HepG2 (cell line): ENCODE results near the gene GON4L. TPM values are rescaled to one million over a fixed set of nuclear protein-coding genes. Genes with fewer than 3 reads are reported as not detected.

ENCODE experiments used
- ATAC-seq: fragments of 200-7000 bp; cut with Tn5 transposase; 3 replicates; pipeline ENCODE4 v1.9.1; 2020; ENCODE audit warnings: mild to moderate bottlenecking, moderate library complexity
- BruUV-seq: library from RNA; stranded (reverse); fragments of 400-500 nt; replicated peaks from 2 replicates; lab custom pipeline; 2021; lab: Mats Ljungman, UMichigan
- CTCF ChIA-PET: fragments of 300-600 bp; formaldehyde crosslinking; extraction: SDS; loops from one replicate; lab custom pipeline; 2021; ENCODE audit warnings: low total read pairs, inconsistent platforms, low intra/inter-chr PET ratio; lab: Yijun Ruan, JAX
- POLR2A ChIA-PET: fragments of 350-600 bp; sonication (Branson Sonifier 250); formaldehyde crosslinking; loops from one replicate; lab custom pipeline; 2020; ENCODE audit warnings: antibody characterized with exemption, inconsistent platforms; lab: Yijun Ruan, JAX
- DNase-seq: peaks from one replicate; pipeline ENCODE4 v3.0.0-alpha.2; 2015; ENCODE audit warnings: low spot score
- FAIRE-seq: peaks from 3 replicates; lab custom pipeline; 2011; peaks lifted over from hg19 to GRCh38; lab: Jason Lieb, UNC
- H2AFZ ChIP-seq: one replicate; pipeline ENCODE4 v1.6.1; 2011; ENCODE audit warnings: low read length, inconsistent platforms
- H3K27ac ChIP-seq: fragments of 300-600 bp; 3 replicates; pipeline ENCODE4 v1.8.0; 2011; ENCODE audit warnings: mixed run types, mild to moderate bottlenecking, mixed read lengths, low read length, inconsistent platforms; ENCODE audit not compliant: insufficient read depth; ENCODE audit errors: extremely low read length
- H3K27me3 ChIP-seq, 2 experiments: fragments of 200-600 bp in 1 of 2; 2 replicates in 1 of 2; 3 replicates in 1 of 2; pipeline versions ENCODE4 v1.6.0 to v1.8.0; 2011; ENCODE audit warnings: low read length in 2 of 2, mild to moderate bottlenecking in 2 of 2, moderate library complexity in 2 of 2, inconsistent platforms in 1 of 2; ENCODE audit not compliant: insufficient read depth in 2 of 2, control insufficient read depth in 1 of 2
- H3K36me3 ChIP-seq, 2 experiments: fragments of 200-600 bp in 1 of 2; replicated peaks in 1 of 2; 2 replicates in 1 of 2; 3 replicates in 1 of 2; pipeline versions ENCODE4 v1.5.1 to v1.8.0; 2011; ENCODE audit warnings: low read length in 2 of 2, inconsistent platforms in 1 of 2; ENCODE audit not compliant: insufficient read depth in 2 of 2, control insufficient read depth in 1 of 2
- H3K4me1 ChIP-seq: 2 replicates; pipeline ENCODE4 v1.5.1; 2012; ENCODE audit warnings: low read length, inconsistent platforms; ENCODE audit not compliant: insufficient read depth
- H3K4me2 ChIP-seq: 2 replicates; pipeline ENCODE4 v1.6.0; 2011; ENCODE audit warnings: low read depth, low read length, inconsistent platforms
- H3K4me3 ChIP-seq, 3 experiments: fragments of 200-600 bp in 1 of 3; sonication (generic), shearing (Covaris generic) in 1 of 3; replicated peaks in 1 of 3; 2 replicates each; pipeline ENCODE4 v1.5.1; 2011 to 2016; ENCODE audit warnings: low read length in 3 of 3, inconsistent platforms in 2 of 3, low read depth in 2 of 3, mild to moderate bottlenecking in 2 of 3, control low read depth in 1 of 3, mixed read lengths in 1 of 3; ENCODE audit not compliant: insufficient read depth in 1 of 3
- H3K79me2 ChIP-seq: one replicate; pipeline ENCODE4 v1.6.1; 2011; ENCODE audit warnings: low read length, inconsistent platforms; ENCODE audit not compliant: insufficient read depth
- H3K9ac ChIP-seq: 2 replicates; pipeline ENCODE4 v1.6.0; 2011; ENCODE audit warnings: mild to moderate bottlenecking, low read depth, low read length, inconsistent platforms; ENCODE audit not compliant: insufficient read depth
- H3K9me3 ChIP-seq: 2 replicates; pipeline ENCODE4 v1.5.1; 2012; ENCODE audit warnings: mild to moderate bottlenecking, low read length
- H4K20me1 ChIP-seq: 2 replicates; pipeline ENCODE4 v1.6.0; 2011; ENCODE audit warnings: inconsistent platforms, mild to moderate bottlenecking, low read length, moderate library complexity; ENCODE audit not compliant: insufficient read depth
- AHR ChIP-seq: IDR thresholded peaks from 2 replicates; pipeline ENCODE4 v1.6.1; 2018; ENCODE audit warnings: missing genetic modification reagents, missing compliant biosample characterization
- ERF ChIP-seq: IDR thresholded peaks from 2 replicates; pipeline ENCODE4 v1.6.1; 2018; ENCODE audit warnings: missing biosample characterization, missing genetic modification reagents
- FOSL2 ChIP-seq: sonication (generic); formaldehyde crosslinking; IDR thresholded peaks from 2 replicates; pipeline ENCODE4 v1.4.0; 2020; ENCODE audit warnings: missing genetic modification reagents
- KAT8 ChIP-seq: IDR thresholded peaks from 2 replicates; pipeline ENCODE4 v1.6.1; 2016; ENCODE audit warnings: missing genetic modification reagents, missing compliant biosample characterization
- NR3C1 ChIP-seq: sonication (generic); formaldehyde crosslinking; IDR thresholded peaks from 2 replicates; pipeline ENCODE4 v1.4.0; 2020; ENCODE audit warnings: missing genetic modification reagents
- SAFB2 ChIP-seq: sonication (generic); formaldehyde crosslinking; IDR thresholded peaks from 2 replicates; pipeline ENCODE4 v1.5.1; 2020; ENCODE audit warnings: missing genetic modification reagents, low read depth, mild to moderate bottlenecking, borderline replicate concordance
- SMAD3 ChIP-seq: sonication (generic); formaldehyde crosslinking; IDR thresholded peaks from 2 replicates; pipeline ENCODE4 v1.4.0; 2020; ENCODE audit warnings: missing genetic modification reagents
- SMAD9 ChIP-seq: sonication (generic); formaldehyde crosslinking; IDR thresholded peaks from 2 replicates; pipeline ENCODE4 v1.5.1; 2020; ENCODE audit warnings: mild to moderate bottlenecking, missing genetic modification reagents
- SPEN ChIP-seq: sonication (generic); formaldehyde crosslinking; IDR thresholded peaks from 2 replicates; pipeline ENCODE4 v1.5.1; 2020; ENCODE audit warnings: low read depth, mild to moderate bottlenecking, missing genetic modification reagents
- XBP1 ChIP-seq: sonication (generic); formaldehyde crosslinking; IDR thresholded peaks from 2 replicates; pipeline ENCODE4 v1.5.0; 2020; ENCODE audit warnings: missing genetic modification reagents
- ZFP41 ChIP-seq: sonication (generic); formaldehyde crosslinking; IDR thresholded peaks from 2 replicates; pipeline ENCODE4 v1.4.0; 2020; ENCODE audit warnings: mild to moderate bottlenecking, missing genetic modification reagents, borderline replicate concordance
- ZKSCAN5 ChIP-seq: sonication (generic); formaldehyde crosslinking; IDR thresholded peaks from 2 replicates; pipeline ENCODE4 v1.5.1; 2020; ENCODE audit warnings: mild to moderate bottlenecking, missing genetic modification reagents
- ZNF33B ChIP-seq: sonication (generic); formaldehyde crosslinking; IDR thresholded peaks from 2 replicates; pipeline ENCODE4 v1.5.1; 2020; ENCODE audit warnings: mild to moderate bottlenecking, missing genetic modification reagents
- ZNF460 ChIP-seq: sonication (generic); formaldehyde crosslinking; IDR thresholded peaks from 2 replicates; pipeline ENCODE4 v1.5.1; 2020; ENCODE audit warnings: missing genetic modification reagents, mild to moderate bottlenecking, borderline replicate concordance
- ZNF619 ChIP-seq: sonication (generic); formaldehyde crosslinking; IDR thresholded peaks from 2 replicates; pipeline ENCODE4 v1.4.0; 2020; ENCODE audit warnings: mild to moderate bottlenecking, missing genetic modification reagents
- ZNF768 ChIP-seq: sonication (generic); formaldehyde crosslinking; IDR thresholded peaks from 2 replicates; pipeline ENCODE4 v1.4.0; 2020; ENCODE audit warnings: missing genetic modification reagents
- ZZZ3 ChIP-seq: sonication (generic); formaldehyde crosslinking; IDR thresholded peaks from 2 replicates; pipeline ENCODE4 v1.4.0; 2020; ENCODE audit warnings: missing genetic modification reagents, mild to moderate bottlenecking, borderline replicate concordance
- WGBS: methylation state at CpG from one replicate; pipeline ENCODE4 v1.1.6; 2017; ENCODE audit warnings: low lambda C conversion rate; 5-methylcytosine and 5-hydroxymethylcytosine counted together
- in situ Hi-C: cut with HindIII; loops from 2 replicates; pipeline ENCODE4 v1.10.0; 2017; ENCODE audit warnings: low pct_unique_long_range_greater_than_20kb; ENCODE audit not compliant: extremely low pct_ligation_motif_present
- intact Hi-C: fragments of 100-400 bp; cut with micrococcal nuclease; formaldehyde crosslinking; loops from one replicate; pipeline ENCODE4 v1.10.0; 2022; ENCODE audit not compliant: unreplicated experiment
- polyA plus RNA-seq, 8 experiments: library from polyadenylated mRNA; depleted of rRNA in 3 of 8; stranded (reverse) in 7 of 8; unstranded in 1 of 8; fragments of >200 nt; fragmentation: Illumina TruSeq in 4 of 8; extraction: Trizol in 4 of 8; gene quantifications; 2 replicates each; pipeline versions ENCODE4 v1.2.1 to v1.2.3, GENCODE V29; 2011 to 2016; ENCODE audit warnings: low read depth in 4 of 8, missing spikeins in 1 of 8, mixed read lengths in 1 of 8; ENCODE audit not compliant: insufficient read depth in 1 of 8
- total RNA-seq, 5 experiments: library from RNA; depleted of rRNA; stranded (reverse); fragments of >200 nt; fragmentation: Illumina TruSeq; extraction: Trizol; gene quantifications; 2 replicates each; pipeline ENCODE4 v1.2.3, GENCODE V29; 2016; ENCODE audit warnings: low read depth in 1 of 5
- TF ChIP-seq, protein P1 (sequence below): sonication (generic); formaldehyde crosslinking; IDR thresholded peaks from 2 replicates; pipeline ENCODE4 v1.8.1; 2023; ENCODE audit warnings: missing genetic modification reagents, mild to moderate bottlenecking, borderline replicate concordance
- TF ChIP-seq, protein P2 (sequence below): IDR thresholded peaks from 2 replicates; pipeline ENCODE4 v1.6.1; 2016; ENCODE audit warnings: control low read depth

The GON4L gene
- total and polyA plus RNA-seq, 2 of the 13 experiments (the other 11 are each of a cell fraction or from before 2014, with no cell fraction given): 14.6 to 19.6 TPM

DNA sequence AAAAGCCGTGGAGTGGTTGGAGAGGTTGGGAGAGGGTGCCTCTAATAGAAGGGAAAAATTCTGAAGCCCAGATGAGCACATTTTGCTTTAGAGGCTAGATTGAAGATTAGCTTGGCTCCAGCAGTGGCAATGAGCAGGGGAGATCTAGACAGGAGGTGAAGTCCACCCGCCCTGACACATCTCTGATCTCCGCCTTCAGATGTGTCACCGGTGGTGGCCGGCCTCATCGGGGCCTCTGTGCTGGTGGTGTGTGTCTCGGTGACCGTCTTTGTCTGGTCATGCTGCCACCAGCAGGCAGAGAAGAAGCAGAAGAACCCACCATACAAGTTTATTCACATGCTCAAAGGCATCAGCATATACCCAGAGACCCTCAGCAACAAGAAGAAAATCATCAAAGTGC, 10.8 kb upstream of the GON4L start:
- BruUV-seq: no TSS peak
- TF ChIP-seq ZKSCAN5 (CRISPR knock-in tag): peak; percentile 74; the same call in 1 of the 2 replicates
- 0 out of 2 replicates have a peak, but pooled peaks have one; percentile 24 for TF ChIP-seq ZNF768 (CRISPR knock-in tag)
- TF ChIP-seq ZFP41 (CRISPR knock-in tag): no peak
- no peak for TF ChIP-seq SMAD9 (CRISPR knock-in tag)
- no peak for TF ChIP-seq ZNF460
- no peak for TF ChIP-seq ERF (CRISPR knock-in tag)
- Histone ChIP-seq H3K9ac (no peak overlapping the region), H3K36me3 (no peaks in the 10 kb centered on the region), H3K27ac (no peak overlapping the region), H3K4me3 (no peak overlapping the region), H3K27me3 (peaks cover 5 to 39% of the 10 kb centered on the region in 2 experiments; a peak in 4 of 5 replicates), H3K4me2 (peak overlapping the region; percentile 28; the same call in 1 of the 2 replicates), H3K9me3 (no peaks in the 10 kb centered on the region), H4K20me1 (no peaks in the 10 kb centered on the region), H3K79me2 (no peaks in the 10 kb centered on the region), H3K4me1 (peaks cover 15% of the 10 kb centered on the region), H2AFZ (no peak overlapping the region)
- peak; percentile 92 for ATAC-seq
- no peak for FAIRE-seq
- in situ Hi-C loops: no loop called here
- CTCF ChIA-PET: no interaction called here
- 0% methylated on average over 5 of the region's 8 CpGs for WGBS
- no peak for DNase-seq
- intact Hi-C loops: no loop called here
- POLR2A ChIA-PET: interaction anchor here (1.7 kb wide), 1 partner anchor 15 kb away, joined by 3 read pairs; no protein-coding TSS in a partner anchor

DNA sequence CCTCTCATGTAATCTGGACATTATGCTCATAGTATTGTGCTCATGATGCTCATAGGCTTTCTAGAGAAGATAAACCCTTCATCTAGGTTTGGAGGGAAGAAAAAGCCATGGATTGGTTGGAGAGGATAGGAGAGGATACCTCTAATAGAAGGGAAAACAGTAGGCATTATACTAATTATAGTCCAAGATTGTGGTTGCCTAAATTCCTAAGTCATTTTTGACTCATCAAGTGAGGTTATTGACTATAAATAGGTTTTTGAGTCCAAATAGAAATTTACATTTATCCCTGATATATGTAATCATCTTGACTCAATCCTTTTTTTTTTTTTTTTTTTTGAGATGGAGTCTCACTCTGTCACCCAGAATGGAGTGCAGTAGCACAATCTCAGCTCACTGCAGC, 7.4 kb upstream of the GON4L start:
- Histone ChIP-seq H3K4me1 (peaks cover 32% of the 10 kb centered on the region), H3K9me3 (no peaks in the 10 kb centered on the region), H3K4me2 (no peak overlapping the region), H3K27me3 (peaks cover 0 to 14% of the 10 kb centered on the region in 2 experiments; a peak in 2 of 5 replicates), H3K36me3 (no peaks in the 10 kb centered on the region), H3K9ac (no peak overlapping the region), H2AFZ (no peak overlapping the region), H4K20me1 (no peaks in the 10 kb centered on the region), H3K79me2 (no peaks in the 10 kb centered on the region)
- in situ Hi-C loops: no loop called here
- no peak for DNase-seq
- BruUV-seq: no TSS peak
- CTCF ChIA-PET: no interaction called here
- intact Hi-C loops: no loop called here
- FAIRE-seq: no peak
- no peak for ATAC-seq
- TF ChIP-seq AHR (CRISPR knock-in tag) (no peak), SPEN (CRISPR knock-in tag) (no peak), SAFB2 (CRISPR knock-in tag) (no peak), KAT8 (CRISPR knock-in tag) (no peak), ZNF619 (CRISPR knock-in tag) (no peak), FOSL2 (CRISPR knock-in tag) (no peak), ZZZ3 (no peak), XBP1 (CRISPR knock-in tag) (no peak), SMAD3 (CRISPR knock-in tag) (no peak), ZNF33B (CRISPR knock-in tag) (no peak), NR3C1 (CRISPR knock-in tag) (no peak)
- TF ChIP-seq, protein P1, sequence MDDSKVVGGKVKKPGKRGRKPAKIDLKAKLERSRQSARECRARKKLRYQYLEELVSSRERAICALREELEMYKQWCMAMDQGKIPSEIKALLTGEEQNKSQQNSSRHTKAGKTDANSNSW (CRISPR knock-in tag): no peak
- TF ChIP-seq, protein P2, sequence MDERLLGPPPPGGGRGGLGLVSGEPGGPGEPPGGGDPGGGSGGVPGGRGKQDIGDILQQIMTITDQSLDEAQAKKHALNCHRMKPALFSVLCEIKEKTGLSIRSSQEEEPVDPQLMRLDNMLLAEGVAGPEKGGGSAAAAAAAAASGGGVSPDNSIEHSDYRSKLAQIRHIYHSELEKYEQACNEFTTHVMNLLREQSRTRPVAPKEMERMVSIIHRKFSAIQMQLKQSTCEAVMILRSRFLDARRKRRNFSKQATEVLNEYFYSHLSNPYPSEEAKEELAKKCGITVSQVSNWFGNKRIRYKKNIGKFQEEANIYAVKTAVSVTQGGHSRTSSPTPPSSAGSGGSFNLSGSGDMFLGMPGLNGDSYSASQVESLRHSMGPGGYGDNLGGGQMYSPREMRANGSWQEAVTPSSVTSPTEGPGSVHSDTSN (CRISPR knock-in tag): no peak
- TF ChIP-seq, all 625 proteins: peak for 0
- Histone ChIP-seq H3K27ac (no peak overlapping the region), H3K4me3 (no peak overlapping the region)
- POLR2A ChIA-PET: no interaction called here
